Fibroblast of skin of scalp (primary cell): Measurements from ENCODE around the gene OR9A4.

Experiments used
- DNase-seq: peaks from one replicate; pipeline ENCODE4 v3.0.0-alpha.2; 2013

Gene OR9A4

GRCh38 chr7:141949021-141949420, 32.8 kb downstream of the OR9A4 start:
- no peak for DNase-seq

- no peak for DNase-seq
These were observed 33.3 kb downstream of the OR9A4 start for GRCh38 chr7:141949451-141949850.

GRCh38 chr7:141949911-141950310, 33.7 kb downstream of the OR9A4 start:
- DNase-seq = no peak

- no peak for DNase-seq
These were observed 34.6 kb downstream of the OR9A4 start for GRCh38 chr7:141950806-141951205.

- no peak for DNase-seq
These were observed 36.3 kb downstream of the OR9A4 start for GRCh38 chr7:141952461-141952860.

GRCh38 chr7:141954334-141954733, 38.1 kb downstream of the OR9A4 start:
- no peak for DNase-seq

- no peak for DNase-seq
These were observed 39.9 kb downstream of the OR9A4 start for GRCh38 chr7:141956084-141956483.

- no peak for DNase-seq
These were observed 44.7 kb downstream of the OR9A4 start for GRCh38 chr7:141960687-141961422.
